Brain microvascular endothelial cell (primary cell): ENCODE data around the gene ELOVL4.

ENCODE experiments used
- DNase-seq: peaks from one replicate; pipeline ENCODE4 v3.0.0-alpha.2; 2020
- H3K27ac ChIP-seq: fragments of 250-450 bp; sonication (Bioruptor Pico); 2 replicates; pipeline ENCODE4 v1.5.1; 2020; ENCODE audit warnings: mild to moderate bottlenecking, moderate library complexity
- H3K27me3 ChIP-seq: fragments of 250-450 bp; sonication (Bioruptor Pico); replicated peaks from 2 replicates; pipeline ENCODE4 v1.5.1; 2020; ENCODE audit warnings: mild to moderate bottlenecking
- H3K36me3 ChIP-seq: fragments of 250-450 bp; sonication (Bioruptor Pico); replicated peaks from 2 replicates; pipeline ENCODE4 v1.5.1; 2020; ENCODE audit warnings: mild to moderate bottlenecking
- H3K4me3 ChIP-seq: 2 replicates; pipeline ENCODE4 v1.5.1; 2011; ENCODE audit warnings: low read depth, mild to moderate bottlenecking, control low read depth, low read length, moderate library complexity
- CTCF ChIP-seq: IDR thresholded peaks from 2 replicates; pipeline ENCODE4 v1.5.1; 2011; ENCODE audit warnings: low read depth, mild to moderate bottlenecking, moderate library complexity, low read length, control low read depth, inconsistent platforms; ENCODE audit errors: missing control alignments
- in situ Hi-C: cut with HindIII; loops from 2 replicates; pipeline ENCODE4 v1.10.0; 2017; ENCODE audit warnings: low sequenced_read_pairs, low pct_ligation_motif_present

The ELOVL4 gene

GRCh38 chr6:79909517-79909916 lies 37.8 kb downstream of the ELOVL4 start:
- no peak for TF ChIP-seq CTCF
- Histone ChIP-seq H3K36me3 (no peaks in the 10 kb centered on the region), H3K4me3 (no peak overlapping the region), H3K27me3 (no peaks in the 10 kb centered on the region), H3K27ac (no peak overlapping the region)
- in situ Hi-C loops, result no loop called here
- no peak for DNase-seq

DNA sequence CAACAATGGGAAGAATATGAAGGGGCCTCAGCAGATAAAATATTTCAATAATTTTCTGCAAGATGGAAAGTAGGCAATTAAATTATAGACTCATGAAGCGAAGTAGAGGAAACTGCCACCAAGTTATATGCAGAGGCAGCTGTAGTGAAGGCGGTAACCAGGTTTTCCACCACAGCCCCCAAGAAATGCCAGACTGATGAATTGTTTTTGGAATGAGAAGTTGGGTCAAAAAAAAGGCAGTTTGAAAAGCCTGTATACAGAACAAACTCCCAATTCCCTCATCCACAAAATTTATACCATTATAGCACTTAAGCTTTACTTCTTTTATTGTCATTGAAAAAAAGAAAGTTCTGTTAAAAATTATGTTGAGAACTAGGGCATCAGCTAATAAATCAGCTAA lies 45.3 kb downstream of the ELOVL4 start:
- Histone ChIP-seq H3K4me3 (no peak overlapping the region), H3K27ac (no peak overlapping the region), H3K36me3 (no peaks in the 10 kb centered on the region), H3K27me3 (no peaks in the 10 kb centered on the region)
- DNase-seq, result no peak
- TF ChIP-seq CTCF, result no peak
- in situ Hi-C loops, result no loop called here

DNA sequence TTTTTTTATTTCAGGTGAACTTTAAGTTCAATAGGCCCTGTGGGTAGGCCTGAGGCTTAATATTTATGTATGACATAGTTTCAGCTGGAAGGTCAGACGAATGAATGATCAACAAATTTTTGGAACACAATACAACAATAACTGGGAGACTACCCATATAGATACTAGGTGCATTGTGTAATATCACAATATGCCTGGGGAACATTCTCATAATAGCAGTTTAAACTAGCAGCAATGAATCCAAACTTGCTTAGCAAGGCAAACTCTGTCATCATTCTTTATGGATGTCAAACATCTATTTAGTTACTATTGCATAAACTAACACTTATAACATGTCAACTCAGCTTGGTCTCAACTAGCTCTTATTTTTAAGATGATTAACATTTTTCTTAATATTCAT lies 49.3 kb downstream of the ELOVL4 start:
- H3K36me3 ChIP-seq, result no peaks in the 10 kb centered on the region
- DNase-seq, result no peak
- H3K27ac ChIP-seq, result no peak overlapping the region
- no peak for TF ChIP-seq CTCF
- no peak overlapping the region for H3K4me3 ChIP-seq
- in situ Hi-C loops, result no loop called here
- H3K27me3 ChIP-seq, result no peaks in the 10 kb centered on the region

DNA sequence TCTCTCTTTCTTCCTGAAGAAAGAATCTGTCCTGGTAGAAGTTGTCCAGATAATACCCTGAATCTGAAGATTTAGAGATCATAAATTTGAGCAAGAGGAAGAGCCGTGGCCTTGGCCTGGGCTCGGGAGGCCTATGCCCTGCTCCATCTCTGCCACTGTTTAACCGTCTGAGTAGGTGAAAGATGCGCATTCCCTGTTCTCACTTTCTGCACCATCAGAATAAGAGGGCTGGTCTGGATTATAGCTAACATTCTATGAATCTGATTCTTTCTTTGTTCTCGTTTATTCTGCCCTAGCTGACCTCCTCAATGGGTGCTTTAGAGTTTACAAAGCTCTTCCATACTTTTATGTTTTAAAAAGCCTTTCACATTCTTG lies 51.3 kb downstream of the ELOVL4 start:
- Histone ChIP-seq H3K36me3 (no peaks in the 10 kb centered on the region), H3K27me3 (no peaks in the 10 kb centered on the region), H3K27ac (no peak overlapping the region), H3K4me3 (no peak overlapping the region)
- in situ Hi-C loops, result no loop called here
- no peak for DNase-seq
- TF ChIP-seq CTCF, result no peak

DNA sequence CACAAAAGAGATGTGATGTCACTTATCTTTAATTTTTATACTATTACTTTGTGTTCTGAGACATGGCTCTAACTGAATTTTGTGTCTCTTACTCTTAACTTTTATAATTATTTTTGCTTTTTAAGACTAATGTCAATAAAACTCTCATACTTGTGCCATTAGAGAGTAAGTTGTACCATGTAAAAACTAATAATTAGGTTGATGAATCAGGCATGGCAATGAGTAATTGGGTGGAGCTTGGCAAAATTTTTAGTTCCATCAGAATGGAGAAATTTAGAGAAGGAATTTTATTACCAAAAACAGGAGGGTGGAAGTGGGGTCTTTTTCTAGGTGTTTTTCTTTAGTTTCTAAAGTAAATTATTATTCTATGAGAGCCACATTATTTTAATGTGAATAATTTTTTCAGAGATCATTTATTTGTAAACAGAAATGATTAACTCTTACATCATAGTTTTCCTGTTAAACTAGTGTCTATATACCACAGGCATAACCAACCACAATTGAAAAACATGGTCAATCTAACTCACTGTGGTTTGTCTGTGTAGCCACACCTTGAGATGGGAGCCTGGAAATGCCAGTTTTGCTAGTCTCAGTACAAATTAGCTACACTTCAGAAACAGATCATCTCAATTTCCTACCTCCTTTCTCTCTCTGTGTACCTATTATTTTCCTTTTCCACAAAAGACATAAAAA lies 51.8 kb downstream of the ELOVL4 start:
- in situ Hi-C loops, result no loop called here
- H3K27ac ChIP-seq, result no peak overlapping the region
- H3K36me3 ChIP-seq, result no peaks in the 10 kb centered on the region
- DNase-seq, result no peak
- H3K27me3 ChIP-seq, result no peaks in the 10 kb centered on the region
- TF ChIP-seq CTCF, result no peak
- no peak overlapping the region for H3K4me3 ChIP-seq

DNA sequence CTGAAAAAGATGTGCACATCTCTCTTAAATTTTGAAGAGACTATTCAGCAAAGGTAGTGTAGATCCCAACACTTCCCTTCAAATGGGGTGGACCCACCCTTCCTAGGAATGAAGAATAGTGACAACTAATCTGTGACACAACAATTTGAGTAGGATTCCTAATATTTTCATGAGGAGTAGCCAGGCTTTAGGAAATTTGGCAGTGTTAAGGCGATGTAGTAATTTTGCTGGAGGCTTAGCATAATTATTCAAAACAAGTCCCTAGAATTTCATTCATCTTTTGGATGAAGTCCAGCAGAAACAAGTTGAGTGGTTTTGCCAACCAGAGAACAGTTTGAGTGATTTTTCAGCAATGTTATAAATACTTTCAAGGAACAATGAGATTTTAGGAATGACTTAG lies 52.4 kb downstream of the ELOVL4 start:
- in situ Hi-C loops, result no loop called here
- H3K36me3 ChIP-seq, result no peaks in the 10 kb centered on the region
- no peak overlapping the region for H3K27ac ChIP-seq
- TF ChIP-seq CTCF, result no peak
- no peak for DNase-seq
- no peak overlapping the region for H3K4me3 ChIP-seq
- H3K27me3 ChIP-seq, result no peaks in the 10 kb centered on the region
